22Rv1 (cell line): ENCODE results near the gene ANXA3.
A peak's percentile ranks its signal among the peaks of the same experiment; 100 is the strongest.

Source experiments
- H3K27ac ChIP-seq: fragments of 450-650 bp; 2 replicates; pipeline ENCODE4 v1.5.1; 2017
- ZFX ChIP-seq: fragments of 450-650 bp; IDR thresholded peaks from 2 replicates; pipeline ENCODE4 v1.6.1; 2017; ENCODE audit warnings: antibody characterized with exemption, borderline replicate concordance
- TF ChIP-seq, protein P1 (sequence below): fragments of 450-650 bp; IDR thresholded peaks from 2 replicates; pipeline ENCODE4 v1.5.1; 2017; ENCODE audit warnings: mild to moderate bottlenecking

The ANXA3 gene

DNA sequence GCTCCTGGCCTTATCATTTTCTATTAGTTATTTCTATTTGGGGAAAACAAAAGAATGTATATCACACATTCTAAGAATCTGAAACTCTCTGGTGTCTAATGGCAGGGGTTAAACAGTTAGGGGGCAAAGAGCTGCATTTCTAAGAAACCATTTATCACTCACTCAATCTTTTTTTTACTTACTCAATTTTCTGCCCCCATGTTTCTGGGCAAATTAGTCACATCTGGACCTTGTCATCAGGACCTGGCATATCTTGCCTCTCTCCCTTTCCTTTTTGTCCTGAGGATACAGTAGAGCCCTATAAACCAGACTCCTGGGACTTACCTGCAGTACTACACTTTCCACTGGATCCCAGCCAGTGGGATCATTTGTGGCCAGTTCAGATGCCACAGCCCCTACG, 89.1 kb downstream of the ANXA3 start:
- H3K27ac ChIP-seq: no peak overlapping the region
- no peak for TF ChIP-seq ZFX
- TF ChIP-seq, protein P1, sequence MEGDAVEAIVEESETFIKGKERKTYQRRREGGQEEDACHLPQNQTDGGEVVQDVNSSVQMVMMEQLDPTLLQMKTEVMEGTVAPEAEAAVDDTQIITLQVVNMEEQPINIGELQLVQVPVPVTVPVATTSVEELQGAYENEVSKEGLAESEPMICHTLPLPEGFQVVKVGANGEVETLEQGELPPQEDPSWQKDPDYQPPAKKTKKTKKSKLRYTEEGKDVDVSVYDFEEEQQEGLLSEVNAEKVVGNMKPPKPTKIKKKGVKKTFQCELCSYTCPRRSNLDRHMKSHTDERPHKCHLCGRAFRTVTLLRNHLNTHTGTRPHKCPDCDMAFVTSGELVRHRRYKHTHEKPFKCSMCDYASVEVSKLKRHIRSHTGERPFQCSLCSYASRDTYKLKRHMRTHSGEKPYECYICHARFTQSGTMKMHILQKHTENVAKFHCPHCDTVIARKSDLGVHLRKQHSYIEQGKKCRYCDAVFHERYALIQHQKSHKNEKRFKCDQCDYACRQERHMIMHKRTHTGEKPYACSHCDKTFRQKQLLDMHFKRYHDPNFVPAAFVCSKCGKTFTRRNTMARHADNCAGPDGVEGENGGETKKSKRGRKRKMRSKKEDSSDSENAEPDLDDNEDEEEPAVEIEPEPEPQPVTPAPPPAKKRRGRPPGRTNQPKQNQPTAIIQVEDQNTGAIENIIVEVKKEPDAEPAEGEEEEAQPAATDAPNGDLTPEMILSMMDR: no peak

DNA sequence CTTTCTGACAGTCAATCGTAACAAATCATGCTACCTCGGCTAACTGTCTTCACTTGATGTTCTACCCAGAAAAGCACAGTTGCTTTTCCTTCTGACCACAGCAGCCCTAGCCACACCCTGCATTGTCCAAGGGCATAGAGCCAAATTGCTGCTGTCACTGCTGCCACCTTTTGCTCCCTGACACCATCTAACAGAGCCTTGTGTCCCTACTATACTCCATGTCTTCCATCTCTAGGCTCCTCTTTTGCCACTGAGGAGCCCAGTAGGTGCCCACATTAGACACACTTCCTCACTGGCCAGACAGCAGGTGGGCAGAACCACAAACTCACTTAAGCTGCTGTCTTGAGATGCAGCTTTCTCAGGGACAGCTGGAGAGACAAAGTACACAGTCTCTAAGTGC, 91.4 kb downstream of the ANXA3 start:
- TF ChIP-seq, protein P1: no peak
- TF ChIP-seq ZFX: no peak
- no peak overlapping the region for H3K27ac ChIP-seq

DNA sequence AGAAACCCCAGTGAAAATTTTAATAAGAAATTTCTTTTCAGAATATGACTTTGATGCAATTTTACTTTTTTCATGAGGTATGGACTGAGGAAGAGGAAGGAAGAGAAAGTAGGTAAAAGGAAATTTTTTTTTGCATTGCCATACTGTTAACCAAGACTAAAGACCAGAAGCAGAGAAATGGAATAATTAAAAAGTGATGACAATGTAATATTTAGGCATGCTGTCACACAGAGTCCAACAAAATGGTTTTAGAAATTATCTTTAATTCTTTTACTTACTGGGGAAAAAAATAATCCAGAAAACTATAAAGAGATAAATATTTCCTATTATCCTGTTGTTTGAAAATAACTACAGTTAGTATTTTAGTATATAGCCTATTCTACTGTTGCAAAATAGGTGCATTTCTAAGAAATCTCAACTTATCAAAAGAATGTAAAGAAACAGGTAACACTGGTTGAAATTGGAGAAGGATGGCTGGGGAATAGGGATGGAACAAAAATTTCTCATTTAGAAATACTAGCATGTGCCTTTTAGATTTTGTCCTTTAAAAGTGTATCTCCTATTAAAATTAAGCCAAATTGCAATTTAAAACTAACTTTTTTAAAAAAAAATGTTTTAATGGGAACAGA, 92.6 kb downstream of the ANXA3 start:
- TF ChIP-seq ZFX: no peak
- TF ChIP-seq, protein P1: no peak
- H3K27ac ChIP-seq: no peak overlapping the region

DNA sequence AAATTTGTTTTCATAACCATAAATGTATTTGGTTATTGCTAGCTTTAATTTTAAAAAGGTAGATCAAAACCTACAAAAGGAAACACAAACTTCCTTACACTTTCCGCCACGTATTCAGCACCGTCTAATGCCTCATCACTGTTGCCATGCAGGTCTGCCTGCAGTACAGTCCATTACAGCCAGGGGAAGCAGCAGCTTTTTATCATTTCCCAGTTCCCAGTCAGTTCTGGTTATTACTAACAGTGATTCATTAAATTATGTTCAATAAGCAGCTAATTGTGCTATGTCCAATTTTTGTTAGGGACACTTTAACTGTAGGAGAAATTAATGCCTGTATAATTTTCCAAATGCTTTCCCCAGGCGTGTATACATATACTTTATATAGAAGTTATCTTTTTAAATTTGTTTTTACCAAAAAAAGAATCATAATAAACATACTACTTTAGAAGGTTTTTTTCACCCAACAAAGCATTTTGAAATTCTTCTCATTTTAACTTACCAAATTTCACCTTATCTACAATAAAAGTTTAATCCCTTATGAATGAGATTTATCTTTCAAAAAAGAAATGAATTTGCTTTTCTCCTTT, 93.3 kb downstream of the ANXA3 start:
- no peak overlapping the region for H3K27ac ChIP-seq
- TF ChIP-seq, protein P1: peak; percentile 78
- TF ChIP-seq ZFX: no peak

DNA sequence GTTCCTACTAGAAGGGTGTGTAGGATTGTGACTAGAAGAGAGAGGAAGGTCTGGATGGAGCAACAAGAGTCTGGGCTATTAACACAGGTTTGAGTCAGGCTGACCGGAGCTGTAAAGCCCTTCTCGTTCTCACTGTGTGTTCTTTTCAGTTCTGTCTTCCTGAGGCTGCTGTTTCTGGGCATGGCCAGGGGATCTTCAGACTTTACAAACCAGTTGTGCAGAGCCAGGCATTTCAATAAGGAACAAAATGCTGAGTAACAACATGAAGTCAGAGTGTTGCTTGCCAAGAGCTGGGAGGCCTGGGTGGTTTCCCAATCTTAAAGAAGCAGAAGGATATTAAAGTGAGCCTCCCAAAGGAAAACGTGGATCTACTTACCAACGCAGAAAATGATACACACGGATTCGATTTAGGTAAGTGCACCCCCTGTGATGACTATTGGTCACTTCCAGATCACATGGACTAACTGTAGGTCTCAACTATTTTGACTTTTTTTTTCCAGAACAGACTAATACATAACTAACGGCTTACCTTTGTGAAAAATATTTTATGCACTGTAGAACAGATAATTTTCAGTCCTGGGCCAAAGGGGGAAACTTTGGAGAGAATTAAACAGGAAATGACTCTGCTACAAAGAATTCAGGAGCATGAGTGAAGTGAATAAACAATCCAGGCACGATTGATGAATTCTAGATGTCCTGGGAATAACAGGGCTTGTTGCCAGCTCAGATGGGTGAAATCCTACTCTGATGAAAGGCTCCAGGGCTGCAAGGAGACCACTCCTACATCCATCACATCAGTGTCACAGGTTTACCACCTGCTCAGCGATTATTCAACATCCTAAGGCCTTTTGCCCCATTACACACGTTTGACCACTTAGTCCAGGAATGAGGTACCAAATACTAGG, 94.5 kb downstream of the ANXA3 start:
- H3K27ac ChIP-seq: no peak overlapping the region
- TF ChIP-seq, protein P1: no peak
- no peak for TF ChIP-seq ZFX

DNA sequence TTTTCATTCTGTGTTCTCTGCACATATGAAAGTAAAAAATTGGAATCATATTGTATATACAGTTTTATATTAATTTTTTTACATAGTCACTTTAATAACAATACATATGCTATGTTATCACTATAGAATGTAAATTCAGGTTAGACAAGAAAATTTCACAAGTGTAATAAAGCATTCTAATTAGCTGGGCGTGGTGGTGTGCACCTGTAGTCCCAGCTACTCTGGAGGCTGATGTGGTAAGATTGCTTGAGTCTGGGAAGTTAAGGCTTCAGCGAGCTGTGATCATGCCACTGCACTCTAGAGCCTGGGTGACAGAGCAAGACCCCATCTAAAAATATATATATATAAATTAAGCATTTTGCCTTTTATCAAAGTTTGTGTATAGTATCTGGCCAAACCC, 95.7 kb downstream of the ANXA3 start:
- no peak overlapping the region for H3K27ac ChIP-seq
- no peak for TF ChIP-seq ZFX
- TF ChIP-seq, protein P1: no peak
